OCI-LY3 (cell line): Measurements from ENCODE around the gene RHCG.

ENCODE experiments used
- CTCF ChIP-seq: fragments of 200-600, 300-600 bp; sonication (generic); IDR thresholded peaks from 2 replicates; pipeline ENCODE4 v1.5.1; 2014; ENCODE audit warnings: antibody characterized with exemption, low read length, low read depth
- EZH2phosphoT487 ChIP-seq: fragments of 200-600 bp; shearing (Covaris generic); IDR thresholded peaks from 2 replicates; pipeline ENCODE4 v1.6.1; 2018; ENCODE audit warnings: antibody characterized with exemption, mixed run types, low read depth

DNA sequence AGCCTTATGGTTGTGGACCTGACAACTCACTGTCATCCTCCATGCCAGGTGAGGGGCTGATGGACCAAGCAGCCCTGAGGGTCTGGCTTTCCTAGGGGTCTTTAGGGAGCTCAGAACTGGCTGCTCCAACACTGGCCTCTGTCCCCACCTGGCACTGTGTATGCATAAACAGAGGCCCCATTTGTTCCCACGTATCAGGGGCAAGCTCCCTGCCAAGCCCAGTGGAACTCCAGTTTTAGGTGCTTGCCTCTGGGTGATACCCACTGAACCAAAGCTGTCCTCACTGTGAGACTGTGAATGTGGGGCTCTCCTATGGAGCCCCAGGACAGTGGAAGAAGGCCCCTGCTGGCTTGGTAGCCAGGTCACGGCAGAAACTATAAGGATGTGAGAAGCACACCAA, 26.7 kb upstream of the RHCG start:
- no peak for TF ChIP-seq CTCF
- no peak for TF ChIP-seq EZH2phosphoT487
